ENCODE data around the gene SPATA19.

The SPATA19 gene

DNA sequence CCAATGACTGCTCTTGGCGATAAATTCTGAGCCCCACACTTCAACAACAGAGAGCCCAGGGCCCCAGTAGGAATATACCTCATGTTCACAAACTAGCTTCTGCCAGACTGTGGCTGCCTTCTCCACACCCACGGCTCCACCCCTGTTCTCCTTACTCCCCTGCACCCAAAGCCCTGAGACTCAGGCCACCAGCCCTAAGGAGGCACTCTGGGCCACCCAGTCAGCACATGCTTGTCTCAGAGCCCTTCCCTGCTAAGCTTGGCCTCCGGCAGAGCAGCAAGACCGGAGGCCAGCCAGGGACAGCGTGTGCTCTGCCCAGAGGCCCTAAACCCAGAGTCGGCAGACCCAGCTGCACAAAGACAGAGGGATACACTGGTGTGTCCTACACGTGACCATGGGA lies 27.9 kb downstream of the SPATA19 start:
- no peak overlapping the region for H3K27ac ChIP-seq (ENCODE audit: extremely low read depth, low read depth, low read length)
- ChIA-PET POLR2A (no interaction called here), CTCF (interaction anchor here (1.0 kb wide), 1 partner anchor 273 kb away, joined by 4 read pairs; no protein-coding TSS in a partner anchor)
- no peak overlapping the region for H3K4me3 ChIP-seq (ENCODE audit: low read depth, low read length)
- H3K9me3 ChIP-seq (ENCODE audit: control insufficient read depth, insufficient read depth, low read depth, low read length), result no peaks in the 10 kb centered on the region
- no peaks in the 10 kb centered on the region for H3K36me3 ChIP-seq (ENCODE audit: control insufficient read depth in 2 of 2, insufficient read depth in 1 of 2, low read length in 2 of 2)
- TF ChIP-seq ZNF23 (tag by site-specific recombination; IDR thresholded peaks at IDR 0.05; ENCODE audit: borderline replicate concordance), result no peak
- TF ChIP-seq, protein P1, sequence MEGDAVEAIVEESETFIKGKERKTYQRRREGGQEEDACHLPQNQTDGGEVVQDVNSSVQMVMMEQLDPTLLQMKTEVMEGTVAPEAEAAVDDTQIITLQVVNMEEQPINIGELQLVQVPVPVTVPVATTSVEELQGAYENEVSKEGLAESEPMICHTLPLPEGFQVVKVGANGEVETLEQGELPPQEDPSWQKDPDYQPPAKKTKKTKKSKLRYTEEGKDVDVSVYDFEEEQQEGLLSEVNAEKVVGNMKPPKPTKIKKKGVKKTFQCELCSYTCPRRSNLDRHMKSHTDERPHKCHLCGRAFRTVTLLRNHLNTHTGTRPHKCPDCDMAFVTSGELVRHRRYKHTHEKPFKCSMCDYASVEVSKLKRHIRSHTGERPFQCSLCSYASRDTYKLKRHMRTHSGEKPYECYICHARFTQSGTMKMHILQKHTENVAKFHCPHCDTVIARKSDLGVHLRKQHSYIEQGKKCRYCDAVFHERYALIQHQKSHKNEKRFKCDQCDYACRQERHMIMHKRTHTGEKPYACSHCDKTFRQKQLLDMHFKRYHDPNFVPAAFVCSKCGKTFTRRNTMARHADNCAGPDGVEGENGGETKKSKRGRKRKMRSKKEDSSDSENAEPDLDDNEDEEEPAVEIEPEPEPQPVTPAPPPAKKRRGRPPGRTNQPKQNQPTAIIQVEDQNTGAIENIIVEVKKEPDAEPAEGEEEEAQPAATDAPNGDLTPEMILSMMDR (tag by site-specific recombination; IDR thresholded peaks at IDR 0.05), result no peak
- no peak for TF ChIP-seq ZBTB20 (tag by site-specific recombination; IDR thresholded peaks at IDR 0.05)
- TF ChIP-seq ZNF324 (tag by site-specific recombination; IDR thresholded peaks at IDR 0.05), result no peak
- TF ChIP-seq ZBTB7A (tag by site-specific recombination; IDR thresholded peaks at IDR 0.05; ENCODE audit: low read depth), result no peak
- TF ChIP-seq FEZF1 (tag by site-specific recombination; IDR thresholded peaks at IDR 0.05), result no peak
- TF ChIP-seq, protein P2, sequence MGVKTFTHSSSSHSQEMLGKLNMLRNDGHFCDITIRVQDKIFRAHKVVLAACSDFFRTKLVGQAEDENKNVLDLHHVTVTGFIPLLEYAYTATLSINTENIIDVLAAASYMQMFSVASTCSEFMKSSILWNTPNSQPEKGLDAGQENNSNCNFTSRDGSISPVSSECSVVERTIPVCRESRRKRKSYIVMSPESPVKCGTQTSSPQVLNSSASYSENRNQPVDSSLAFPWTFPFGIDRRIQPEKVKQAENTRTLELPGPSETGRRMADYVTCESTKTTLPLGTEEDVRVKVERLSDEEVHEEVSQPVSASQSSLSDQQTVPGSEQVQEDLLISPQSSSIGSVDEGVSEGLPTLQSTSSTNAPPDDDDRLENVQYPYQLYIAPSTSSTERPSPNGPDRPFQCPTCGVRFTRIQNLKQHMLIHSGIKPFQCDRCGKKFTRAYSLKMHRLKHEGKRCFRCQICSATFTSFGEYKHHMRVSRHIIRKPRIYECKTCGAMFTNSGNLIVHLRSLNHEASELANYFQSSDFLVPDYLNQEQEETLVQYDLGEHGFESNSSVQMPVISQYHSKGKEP (tag by site-specific recombination; IDR thresholded peaks at IDR 0.05), result no peak
- TF ChIP-seq ZNF654 (tag by site-specific recombination; IDR thresholded peaks at IDR 0.05; ENCODE audit: low read depth), result no peak
- TF ChIP-seq, protein P3, sequence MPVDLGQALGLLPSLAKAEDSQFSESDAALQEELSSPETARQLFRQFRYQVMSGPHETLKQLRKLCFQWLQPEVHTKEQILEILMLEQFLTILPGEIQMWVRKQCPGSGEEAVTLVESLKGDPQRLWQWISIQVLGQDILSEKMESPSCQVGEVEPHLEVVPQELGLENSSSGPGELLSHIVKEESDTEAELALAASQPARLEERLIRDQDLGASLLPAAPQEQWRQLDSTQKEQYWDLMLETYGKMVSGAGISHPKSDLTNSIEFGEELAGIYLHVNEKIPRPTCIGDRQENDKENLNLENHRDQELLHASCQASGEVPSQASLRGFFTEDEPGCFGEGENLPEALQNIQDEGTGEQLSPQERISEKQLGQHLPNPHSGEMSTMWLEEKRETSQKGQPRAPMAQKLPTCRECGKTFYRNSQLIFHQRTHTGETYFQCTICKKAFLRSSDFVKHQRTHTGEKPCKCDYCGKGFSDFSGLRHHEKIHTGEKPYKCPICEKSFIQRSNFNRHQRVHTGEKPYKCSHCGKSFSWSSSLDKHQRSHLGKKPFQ (tag by site-specific recombination; IDR thresholded peaks at IDR 0.05), result no peak
- TF ChIP-seq, protein P4, sequence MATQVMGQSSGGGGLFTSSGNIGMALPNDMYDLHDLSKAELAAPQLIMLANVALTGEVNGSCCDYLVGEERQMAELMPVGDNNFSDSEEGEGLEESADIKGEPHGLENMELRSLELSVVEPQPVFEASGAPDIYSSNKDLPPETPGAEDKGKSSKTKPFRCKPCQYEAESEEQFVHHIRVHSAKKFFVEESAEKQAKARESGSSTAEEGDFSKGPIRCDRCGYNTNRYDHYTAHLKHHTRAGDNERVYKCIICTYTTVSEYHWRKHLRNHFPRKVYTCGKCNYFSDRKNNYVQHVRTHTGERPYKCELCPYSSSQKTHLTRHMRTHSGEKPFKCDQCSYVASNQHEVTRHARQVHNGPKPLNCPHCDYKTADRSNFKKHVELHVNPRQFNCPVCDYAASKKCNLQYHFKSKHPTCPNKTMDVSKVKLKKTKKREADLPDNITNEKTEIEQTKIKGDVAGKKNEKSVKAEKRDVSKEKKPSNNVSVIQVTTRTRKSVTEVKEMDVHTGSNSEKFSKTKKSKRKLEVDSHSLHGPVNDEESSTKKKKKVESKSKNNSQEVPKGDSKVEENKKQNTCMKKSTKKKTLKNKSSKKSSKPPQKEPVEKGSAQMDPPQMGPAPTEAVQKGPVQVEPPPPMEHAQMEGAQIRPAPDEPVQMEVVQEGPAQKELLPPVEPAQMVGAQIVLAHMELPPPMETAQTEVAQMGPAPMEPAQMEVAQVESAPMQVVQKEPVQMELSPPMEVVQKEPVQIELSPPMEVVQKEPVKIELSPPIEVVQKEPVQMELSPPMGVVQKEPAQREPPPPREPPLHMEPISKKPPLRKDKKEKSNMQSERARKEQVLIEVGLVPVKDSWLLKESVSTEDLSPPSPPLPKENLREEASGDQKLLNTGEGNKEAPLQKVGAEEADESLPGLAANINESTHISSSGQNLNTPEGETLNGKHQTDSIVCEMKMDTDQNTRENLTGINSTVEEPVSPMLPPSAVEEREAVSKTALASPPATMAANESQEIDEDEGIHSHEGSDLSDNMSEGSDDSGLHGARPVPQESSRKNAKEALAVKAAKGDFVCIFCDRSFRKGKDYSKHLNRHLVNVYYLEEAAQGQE (tag by site-specific recombination; IDR thresholded peaks at IDR 0.05), result no peak
- TF ChIP-seq MEIS1 (CRISPR knock-in tag; IDR thresholded peaks at IDR 0.05; ENCODE audit: borderline replicate concordance), result no peak
- no peak for TF ChIP-seq ZNF707 (tag by site-specific recombination; IDR thresholded peaks at IDR 0.05)
- TF ChIP-seq ZFHX2 (tag by site-specific recombination; conservative IDR thresholded peaks at IDR 0.05), result no peak
- no peaks in the 10 kb centered on the region for H3K4me1 ChIP-seq (ENCODE audit: control insufficient read depth, insufficient read depth, low read length)

DNA sequence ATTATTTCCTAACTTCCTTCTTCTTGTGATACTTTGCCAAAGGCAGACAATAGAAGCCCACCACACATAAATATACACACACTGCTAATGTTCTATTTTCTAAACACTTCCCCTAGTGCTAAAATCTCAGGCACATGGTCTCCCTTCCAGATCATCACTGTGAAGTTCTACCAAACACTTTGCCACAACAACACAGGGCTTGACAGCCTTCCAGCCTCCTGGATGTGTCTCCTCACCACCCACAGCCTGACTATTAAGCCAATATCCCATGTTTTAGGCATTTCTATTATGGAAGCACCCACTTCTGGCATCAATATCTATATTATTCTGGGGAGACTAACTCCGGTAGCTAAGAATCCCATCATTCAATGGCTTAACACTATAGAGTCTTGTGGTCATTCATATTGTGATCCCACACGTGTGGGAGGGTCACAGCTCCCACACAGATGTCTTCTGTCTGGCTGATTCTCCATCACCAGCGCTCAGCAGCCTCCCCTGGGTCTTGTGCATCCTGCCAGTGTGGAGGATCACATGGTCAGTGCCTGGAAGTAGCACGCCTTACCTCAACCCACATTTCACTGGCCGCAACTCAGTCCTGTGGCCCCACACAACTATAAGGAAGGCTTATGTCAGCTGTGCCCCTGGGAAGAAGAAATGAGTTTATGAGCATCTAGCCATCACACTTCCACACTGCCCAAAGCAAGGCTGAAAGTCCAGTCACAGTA lies 29.0 kb downstream of the SPATA19 start:
- POLR2A ChIA-PET, result no interaction called here
- H3K27ac ChIP-seq (ENCODE audit: extremely low read depth, low read depth, low read length), result no peak overlapping the region
- H3K36me3 ChIP-seq (ENCODE audit: control insufficient read depth in 2 of 2, insufficient read depth in 1 of 2, low read length in 2 of 2), result no peaks in the 10 kb centered on the region
- no peaks in the 10 kb centered on the region for H3K4me1 ChIP-seq (ENCODE audit: control insufficient read depth, insufficient read depth, low read length)
- no peaks in the 10 kb centered on the region for H3K9me3 ChIP-seq (ENCODE audit: control insufficient read depth, insufficient read depth, low read depth, low read length)
- CTCF ChIA-PET, result no interaction called here
- no peak overlapping the region for H3K4me3 ChIP-seq (ENCODE audit: low read depth, low read length)
- TF ChIP-seq, protein P5, sequence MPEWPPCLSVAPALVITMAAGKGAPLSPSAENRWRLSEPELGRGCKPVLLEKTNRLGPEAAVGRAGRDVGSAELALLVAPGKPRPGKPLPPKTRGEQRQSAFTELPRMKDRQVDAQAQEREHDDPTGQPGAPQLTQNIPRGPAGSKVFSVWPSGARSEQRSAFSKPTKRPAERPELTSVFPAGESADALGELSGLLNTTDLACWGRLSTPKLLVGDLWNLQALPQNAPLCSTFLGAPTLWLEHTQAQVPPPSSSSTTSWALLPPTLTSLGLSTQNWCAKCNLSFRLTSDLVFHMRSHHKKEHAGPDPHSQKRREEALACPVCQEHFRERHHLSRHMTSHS (tag by site-specific recombination; IDR thresholded peaks at IDR 0.05), result no peak
- no peak for TF ChIP-seq ZNF558 (tag by site-specific recombination; IDR thresholded peaks at IDR 0.05)
- TF ChIP-seq ZNF560 (tag by site-specific recombination; IDR thresholded peaks at IDR 0.05; ENCODE audit: borderline replicate concordance), result no peak
- TF ChIP-seq ZNF416 (tag by site-specific recombination; IDR thresholded peaks at IDR 0.05), result no peak
- TF ChIP-seq, protein P6, sequence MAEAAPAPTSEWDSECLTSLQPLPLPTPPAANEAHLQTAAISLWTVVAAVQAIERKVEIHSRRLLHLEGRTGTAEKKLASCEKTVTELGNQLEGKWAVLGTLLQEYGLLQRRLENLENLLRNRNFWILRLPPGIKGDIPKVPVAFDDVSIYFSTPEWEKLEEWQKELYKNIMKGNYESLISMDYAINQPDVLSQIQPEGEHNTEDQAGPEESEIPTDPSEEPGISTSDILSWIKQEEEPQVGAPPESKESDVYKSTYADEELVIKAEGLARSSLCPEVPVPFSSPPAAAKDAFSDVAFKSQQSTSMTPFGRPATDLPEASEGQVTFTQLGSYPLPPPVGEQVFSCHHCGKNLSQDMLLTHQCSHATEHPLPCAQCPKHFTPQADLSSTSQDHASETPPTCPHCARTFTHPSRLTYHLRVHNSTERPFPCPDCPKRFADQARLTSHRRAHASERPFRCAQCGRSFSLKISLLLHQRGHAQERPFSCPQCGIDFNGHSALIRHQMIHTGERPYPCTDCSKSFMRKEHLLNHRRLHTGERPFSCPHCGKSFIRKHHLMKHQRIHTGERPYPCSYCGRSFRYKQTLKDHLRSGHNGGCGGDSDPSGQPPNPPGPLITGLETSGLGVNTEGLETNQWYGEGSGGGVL (tag by site-specific recombination; IDR thresholded peaks at IDR 0.05), result no peak
- no peak for TF ChIP-seq IKZF3 (tag by site-specific recombination; IDR thresholded peaks at IDR 0.05)
- TF ChIP-seq ZNF354C (tag by site-specific recombination; IDR thresholded peaks at IDR 0.05; ENCODE audit: borderline replicate concordance, low read depth), result no peak
- TF ChIP-seq ZNF324 (tag by site-specific recombination; IDR thresholded peaks at IDR 0.05), result no peak
- TF ChIP-seq ZNF292 (tag by site-specific recombination; IDR thresholded peaks at IDR 0.05; ENCODE audit: borderline replicate concordance, low read depth), result no peak
- TF ChIP-seq WT1 (tag by site-specific recombination; IDR thresholded peaks at IDR 0.05), result no peak
- no peak for TF ChIP-seq BCL11B (tag by site-specific recombination; IDR thresholded peaks at IDR 0.05; ENCODE audit: low read depth)

Measured in HEK293 (cell line).